Measurements from ENCODE around the gene SOCS6. TPM values are rescaled to one million over a fixed set of nuclear protein-coding genes. Genes with fewer than 3 reads are reported as not detected.
"Not testable (repeated sequence)": the region's sequence is repeated elsewhere in the genome, so short reads cannot be mapped to it uniquely, and the experiment has no call there.

Gene SOCS6
- total and polyA plus RNA-seq, 4 donors: 5.5 to 30.1 (median 8.7) TPM

DNA sequence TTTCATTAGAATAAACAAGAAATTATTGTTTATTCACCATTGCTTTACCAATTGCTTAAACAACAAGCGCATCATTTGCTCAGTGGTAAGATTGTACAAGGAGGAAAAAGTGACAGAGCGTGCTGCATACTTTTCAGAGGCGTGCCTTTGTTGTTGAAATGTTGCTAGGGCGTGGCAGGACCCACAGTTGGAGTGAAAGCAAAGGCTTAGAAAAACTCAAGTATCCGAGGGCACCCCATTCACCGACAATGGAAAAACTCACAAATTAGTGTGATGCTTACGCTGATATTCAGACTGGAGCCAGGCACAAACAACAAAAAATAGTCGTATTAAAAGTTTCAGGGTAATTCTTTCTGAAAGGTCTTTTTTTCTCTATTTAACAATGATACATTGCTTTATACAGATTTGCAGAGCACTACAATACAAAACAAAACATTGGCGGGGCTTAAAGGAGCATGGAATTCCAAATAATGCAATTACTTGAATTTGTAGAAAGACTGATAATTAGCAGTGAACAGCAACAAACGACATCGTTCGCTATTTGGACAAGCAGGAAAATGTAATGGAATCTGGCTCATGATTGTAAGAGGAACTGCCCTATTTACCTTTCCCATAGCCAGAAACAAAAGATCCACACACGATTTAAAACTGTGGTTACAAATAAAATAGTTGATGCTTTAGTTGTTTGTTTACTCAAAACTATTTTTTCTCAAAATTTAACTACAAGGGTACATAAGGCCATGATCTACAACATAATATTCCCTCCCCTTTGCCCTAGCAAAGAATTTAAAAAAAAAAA, 45.5 kb upstream of the SOCS6 start (continued):
- TF ChIP-seq, protein P1, sequence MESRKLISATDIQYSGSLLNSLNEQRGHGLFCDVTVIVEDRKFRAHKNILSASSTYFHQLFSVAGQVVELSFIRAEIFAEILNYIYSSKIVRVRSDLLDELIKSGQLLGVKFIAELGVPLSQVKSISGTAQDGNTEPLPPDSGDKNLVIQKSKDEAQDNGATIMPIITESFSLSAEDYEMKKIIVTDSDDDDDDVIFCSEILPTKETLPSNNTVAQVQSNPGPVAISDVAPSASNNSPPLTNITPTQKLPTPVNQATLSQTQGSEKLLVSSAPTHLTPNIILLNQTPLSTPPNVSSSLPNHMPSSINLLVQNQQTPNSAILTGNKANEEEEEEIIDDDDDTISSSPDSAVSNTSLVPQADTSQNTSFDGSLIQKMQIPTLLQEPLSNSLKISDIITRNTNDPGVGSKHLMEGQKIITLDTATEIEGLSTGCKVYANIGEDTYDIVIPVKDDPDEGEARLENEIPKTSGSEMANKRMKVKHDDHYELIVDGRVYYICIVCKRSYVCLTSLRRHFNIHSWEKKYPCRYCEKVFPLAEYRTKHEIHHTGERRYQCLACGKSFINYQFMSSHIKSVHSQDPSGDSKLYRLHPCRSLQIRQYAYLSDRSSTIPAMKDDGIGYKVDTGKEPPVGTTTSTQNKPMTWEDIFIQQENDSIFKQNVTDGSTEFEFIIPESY (IDR thresholded peaks at IDR 0.05): no peak
- no peak for TF ChIP-seq NR2F2 (IDR thresholded peaks at IDR 0.05)
- no peak for TF ChIP-seq HNF4G (IDR thresholded peaks at IDR 0.05)
- no peak for TF ChIP-seq FOXA1 (IDR thresholded peaks at IDR 0.05)
- no peak for TF ChIP-seq RAD21 (IDR thresholded peaks at IDR 0.05)
- no peak for TF ChIP-seq SP1 (IDR thresholded peaks at IDR 0.05)

DNA sequence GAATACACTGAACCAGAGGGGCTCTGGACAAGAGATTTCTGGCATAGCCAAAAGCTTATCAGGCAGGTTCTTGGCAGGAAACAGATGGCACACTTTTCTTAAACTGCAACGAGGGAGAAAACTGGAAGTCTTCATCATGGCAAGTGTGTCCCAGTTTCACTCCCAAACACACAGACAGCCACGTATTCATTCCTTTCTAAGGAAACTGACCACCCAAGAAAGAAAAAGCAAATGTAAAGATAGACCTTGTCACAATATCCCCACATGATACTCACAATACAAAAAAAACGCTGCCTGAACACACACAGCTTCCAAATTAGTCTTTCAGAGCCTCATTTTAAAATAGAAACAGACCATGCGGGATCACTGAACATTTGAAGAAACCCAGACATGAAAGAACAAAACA, 42.8 kb upstream of the SOCS6 start:
- no peak overlapping the region for H3K9ac ChIP-seq (ENCODE audit: low read depth in 1 of 2, low read length in 2 of 2)
- no peak overlapping the region for H3K27ac ChIP-seq (ENCODE audit: low read depth in 1 of 2, low read length in 2 of 2)
- no peaks in the 10 kb centered on the region for H3K36me3 ChIP-seq (ENCODE audit: control insufficient read depth in 4 of 4, insufficient read depth in 3 of 4, low read depth in 1 of 4, low read length in 3 of 4)
- H3K27me3 ChIP-seq (ENCODE audit: control insufficient read depth in 4 of 4, insufficient read depth in 4 of 4, low read length in 3 of 4): no peaks in the 10 kb centered on the region
- H3K4me3 ChIP-seq (ENCODE audit: low read depth in 1 of 3, low read length in 3 of 3): no peak overlapping the region
- no peak for DNase-seq (ENCODE audit: low spot score)
- no peaks in the 10 kb centered on the region for H3K9me3 ChIP-seq (ENCODE audit: control insufficient read depth in 4 of 4, low read length in 3 of 4)
- no peaks in the 10 kb centered on the region for H3K4me1 ChIP-seq (ENCODE audit: control insufficient read depth in 4 of 4, insufficient read depth in 4 of 4, low read length in 3 of 4)
- TF ChIP-seq MAX (IDR thresholded peaks at IDR 0.05): no peak
- TF ChIP-seq FOXA1 (IDR thresholded peaks at IDR 0.05): no peak
- TF ChIP-seq FOXA2 (IDR thresholded peaks at IDR 0.05): no peak
- TF ChIP-seq RXRA (IDR thresholded peaks at IDR 0.05): no peak
- no peak for TF ChIP-seq JUND (IDR thresholded peaks at IDR 0.05)
- TF ChIP-seq HNF4A (conservative IDR thresholded peaks at IDR 0.05): no peak
- 51% methylated on average over 4 of the region's 4 CpGs for WGBS

DNA sequence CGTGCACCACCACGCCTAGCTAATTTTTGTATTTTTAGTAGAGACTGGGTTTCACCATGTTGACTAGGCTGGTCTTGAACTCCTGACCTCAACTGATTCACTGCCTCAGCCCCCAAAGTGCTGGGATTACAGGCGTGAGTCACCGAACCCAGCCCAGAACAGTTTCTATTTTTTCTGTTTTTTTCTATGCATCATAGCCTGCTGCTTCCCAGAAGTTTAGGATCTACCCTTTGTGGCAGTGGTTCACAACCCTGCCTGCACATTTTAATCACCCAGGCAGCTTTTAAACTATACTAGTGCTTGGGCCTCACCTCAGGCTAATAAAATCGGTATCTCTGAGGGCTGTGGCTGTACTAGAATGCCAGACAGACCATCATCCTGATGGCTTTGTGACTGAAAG, 39.7 kb upstream of the SOCS6 start:
- H3K9me3 ChIP-seq (ENCODE audit: control insufficient read depth in 4 of 4, low read length in 3 of 4): no peaks in the 10 kb centered on the region
- no peak overlapping the region for H3K27ac ChIP-seq (ENCODE audit: low read depth in 1 of 2, low read length in 2 of 2)
- no peaks in the 10 kb centered on the region for H3K36me3 ChIP-seq (ENCODE audit: control insufficient read depth in 4 of 4, insufficient read depth in 3 of 4, low read depth in 1 of 4, low read length in 3 of 4)
- WGBS: 87% methylated on average over 5 of the region's 5 CpGs
- TF ChIP-seq HNF4G (IDR thresholded peaks at IDR 0.05): no peak
- TF ChIP-seq YY1 (IDR thresholded peaks at IDR 0.05): no peak
- TF ChIP-seq EGR1 (IDR thresholded peaks at IDR 0.05; ENCODE audit: low read depth in 2 of 2): no peak
- no peak for TF ChIP-seq MAX (IDR thresholded peaks at IDR 0.05)
- TF ChIP-seq FOXA1 (IDR thresholded peaks at IDR 0.05): no peak
- no peak for TF ChIP-seq RAD21 (IDR thresholded peaks at IDR 0.05)
- no peak for TF ChIP-seq GABPA (IDR thresholded peaks at IDR 0.05 in 1 of 2, conservative IDR thresholded peaks at IDR 0.05 in 1 of 2)
- TF ChIP-seq TAF1 (conservative IDR thresholded peaks at IDR 0.05): no peak
- TF ChIP-seq FOXA2 (IDR thresholded peaks at IDR 0.05): no peak
- no peak for TF ChIP-seq HNF4A (conservative IDR thresholded peaks at IDR 0.05)
- TF ChIP-seq, protein P2, sequence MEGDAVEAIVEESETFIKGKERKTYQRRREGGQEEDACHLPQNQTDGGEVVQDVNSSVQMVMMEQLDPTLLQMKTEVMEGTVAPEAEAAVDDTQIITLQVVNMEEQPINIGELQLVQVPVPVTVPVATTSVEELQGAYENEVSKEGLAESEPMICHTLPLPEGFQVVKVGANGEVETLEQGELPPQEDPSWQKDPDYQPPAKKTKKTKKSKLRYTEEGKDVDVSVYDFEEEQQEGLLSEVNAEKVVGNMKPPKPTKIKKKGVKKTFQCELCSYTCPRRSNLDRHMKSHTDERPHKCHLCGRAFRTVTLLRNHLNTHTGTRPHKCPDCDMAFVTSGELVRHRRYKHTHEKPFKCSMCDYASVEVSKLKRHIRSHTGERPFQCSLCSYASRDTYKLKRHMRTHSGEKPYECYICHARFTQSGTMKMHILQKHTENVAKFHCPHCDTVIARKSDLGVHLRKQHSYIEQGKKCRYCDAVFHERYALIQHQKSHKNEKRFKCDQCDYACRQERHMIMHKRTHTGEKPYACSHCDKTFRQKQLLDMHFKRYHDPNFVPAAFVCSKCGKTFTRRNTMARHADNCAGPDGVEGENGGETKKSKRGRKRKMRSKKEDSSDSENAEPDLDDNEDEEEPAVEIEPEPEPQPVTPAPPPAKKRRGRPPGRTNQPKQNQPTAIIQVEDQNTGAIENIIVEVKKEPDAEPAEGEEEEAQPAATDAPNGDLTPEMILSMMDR (IDR thresholded peaks at IDR 0.05; ENCODE audit: low read depth, low read length, missing input control): no peak
- TF ChIP-seq, protein P1 (IDR thresholded peaks at IDR 0.05): no peak
- no peak overlapping the region for H3K4me3 ChIP-seq (ENCODE audit: low read depth in 1 of 3, low read length in 3 of 3)
- no peak overlapping the region for H3K9ac ChIP-seq (ENCODE audit: low read depth in 1 of 2, low read length in 2 of 2)
- H3K27me3 ChIP-seq (ENCODE audit: control insufficient read depth in 4 of 4, insufficient read depth in 4 of 4, low read length in 3 of 4): no peaks in the 10 kb centered on the region
- H3K4me1 ChIP-seq (ENCODE audit: control insufficient read depth in 4 of 4, insufficient read depth in 4 of 4, low read length in 3 of 4): no peaks in the 10 kb centered on the region
- no peak for DNase-seq (ENCODE audit: low spot score)

DNA sequence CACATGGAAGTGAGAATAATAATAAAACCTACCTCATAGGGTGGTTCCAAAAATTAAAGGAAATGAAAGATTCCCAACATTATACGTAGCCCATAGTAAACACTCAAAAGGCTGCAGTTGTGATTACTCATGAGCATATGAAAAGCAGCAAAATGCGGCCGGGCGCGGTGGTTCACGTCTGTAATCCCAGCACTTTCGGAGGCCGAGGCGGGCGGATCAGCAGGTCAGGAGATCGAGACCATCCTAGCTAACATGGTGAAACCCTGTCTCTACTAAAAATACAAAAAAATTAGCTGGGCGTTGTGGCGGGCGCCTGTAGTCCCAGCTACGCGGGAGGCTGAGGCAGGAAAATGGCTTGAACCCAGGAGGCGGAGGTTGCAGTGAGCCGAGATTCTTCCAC, 39.0 kb upstream of the SOCS6 start:
- 97% methylated on average over 18 of the region's 18 CpGs for WGBS
- not testable (repeated sequence) for DNase-seq (ENCODE audit: low spot score)

More for the DNA sequence above, 39.0 kb upstream of the SOCS6 start:
- H3K9me3 ChIP-seq (ENCODE audit: control insufficient read depth in 4 of 4, low read length in 3 of 4); H3K27ac ChIP-seq (ENCODE audit: low read depth in 1 of 2, low read length in 2 of 2); H3K36me3 ChIP-seq (ENCODE audit: control insufficient read depth in 4 of 4, insufficient read depth in 3 of 4, low read depth in 1 of 4, low read length in 3 of 4); H3K27me3 ChIP-seq (ENCODE audit: control insufficient read depth in 4 of 4, insufficient read depth in 4 of 4, low read length in 3 of 4); H3K4me3 ChIP-seq (ENCODE audit: low read depth in 1 of 3, low read length in 3 of 3); H3K4me1 ChIP-seq (ENCODE audit: control insufficient read depth in 4 of 4, insufficient read depth in 4 of 4, low read length in 3 of 4); H3K9ac ChIP-seq (ENCODE audit: low read depth in 1 of 2, low read length in 2 of 2): not testable (repeated sequence)

Data from liver (tissue), 9 donors.